MM.1S (cell line): Measurements from ENCODE around the gene PDE6G.
A peak's percentile ranks its signal among the peaks of the same experiment; 100 is the strongest.

Experiments used
- DNase-seq: peaks from one replicate; pipeline ENCODE4 v3.0.0-alpha.2; 2015
- H2AFZ ChIP-seq: fragments of 300-600 bp; sonication (generic); 2 replicates; pipeline ENCODE4 v1.6.0; 2016; ENCODE audit warnings: antibody characterized with exemption, low read length
- H3F3A ChIP-seq: fragments of 300-600 bp; sonication (generic); 2 replicates; pipeline ENCODE4 v1.6.1; 2016; ENCODE audit warnings: mild to moderate bottlenecking, antibody characterized with exemption, low read length, moderate library complexity, mixed read lengths; ENCODE audit not compliant: insufficient read depth
- H3K27ac ChIP-seq: fragments of 300-600 bp; sonication (generic); 2 replicates; pipeline ENCODE4 v1.5.1; 2016; ENCODE audit warnings: mild to moderate bottlenecking, low read length
- H3K27me3 ChIP-seq: fragments of 300-600 bp; sonication (generic); replicated peaks from 2 replicates; pipeline ENCODE4 v1.6.0; 2016; ENCODE audit warnings: low read length; ENCODE audit not compliant: insufficient read depth
- H3K36me3 ChIP-seq: fragments of 300-600 bp; sonication (generic); replicated peaks from 2 replicates; pipeline ENCODE4 v1.6.1; 2016; ENCODE audit warnings: mild to moderate bottlenecking, low read length, mixed read lengths; ENCODE audit not compliant: insufficient read depth
- H3K4me1 ChIP-seq: fragments of 300-600 bp; sonication (generic); 2 replicates; pipeline ENCODE4 v1.6.1; 2016; ENCODE audit warnings: low read length, mixed read lengths
- H3K4me2 ChIP-seq: fragments of 300-600 bp; sonication (generic); 2 replicates; pipeline ENCODE4 v1.6.0; 2016; ENCODE audit warnings: low read depth, low read length
- H3K4me3 ChIP-seq: fragments of 300-600 bp; sonication (generic); 2 replicates; pipeline ENCODE4 v1.5.1; 2016; ENCODE audit warnings: low read length, mixed read lengths
- H3K79me2 ChIP-seq: fragments of 300-600 bp; sonication (generic); 2 replicates; pipeline ENCODE4 v1.6.1; 2016; ENCODE audit warnings: mixed run types, low read length, mixed read lengths
- H3K9ac ChIP-seq: fragments of 300-600 bp; sonication (generic); 2 replicates; pipeline ENCODE4 v1.6.1; 2016; ENCODE audit warnings: low read length, mixed read lengths
- H3K9me2 ChIP-seq: fragments of 300-600 bp; sonication (generic); replicated peaks from 2 replicates; pipeline ENCODE4 v1.6.1; 2016; ENCODE audit warnings: mild to moderate bottlenecking, low read length, mixed read lengths; ENCODE audit not compliant: insufficient read depth
- H3K9me3 ChIP-seq: fragments of 300-600 bp; sonication (generic); replicated peaks from 2 replicates; pipeline ENCODE4 v1.6.1; 2016; ENCODE audit warnings: mild to moderate bottlenecking, low read length, mixed read lengths; ENCODE audit not compliant: insufficient read depth
- H4K20me1 ChIP-seq: fragments of 300-600 bp; sonication (generic); 2 replicates; pipeline ENCODE4 v1.6.1; 2016; ENCODE audit warnings: mild to moderate bottlenecking, low read length, moderate library complexity, mixed read lengths; ENCODE audit not compliant: insufficient read depth
- CTCF ChIP-seq: fragments of 300-600 bp; sonication (generic); IDR thresholded peaks from 2 replicates; pipeline ENCODE4 v1.5.1; 2016; ENCODE audit warnings: antibody characterized with exemption, low read length, mixed read lengths
- EZH2 ChIP-seq: fragments of 300-600 bp; sonication (generic); optimal IDR thresholded peaks from 2 replicates; pipeline ENCODE3; 2017; ENCODE audit warnings: low read depth, mild to moderate bottlenecking, antibody characterized with exemption, low read length, mixed read lengths
- EZH2phosphoT487 ChIP-seq: fragments of 300-600 bp; sonication (generic); IDR thresholded peaks from 2 replicates; pipeline ENCODE4 v1.6.1; 2018; ENCODE audit warnings: antibody characterized with exemption, low read length

The PDE6G gene

GRCh38 chr17:81656835-81657234 lies 493 bp upstream of the PDE6G start:
- no peaks in the 10 kb centered on the region for H3K9me2 ChIP-seq
- no peak overlapping the region for H3K9ac ChIP-seq
- H3K4me2 ChIP-seq = no peak overlapping the region
- no peaks in the 10 kb centered on the region for H3K27me3 ChIP-seq
- no peak overlapping the region for H3K27ac ChIP-seq
- no peak for TF ChIP-seq CTCF
- no peak for TF ChIP-seq EZH2phosphoT487
- no peak for TF ChIP-seq EZH2
- H3K4me1 ChIP-seq = 0 out of 2 replicates have a peak, but pooled peaks cover 6% of the 10 kb centered on the region
- H3F3A ChIP-seq = no peaks in the 10 kb centered on the region
- peak; percentile 17 for DNase-seq
- no peaks in the 10 kb centered on the region for H3K9me3 ChIP-seq
- no peaks in the 10 kb centered on the region for H3K36me3 ChIP-seq
- no peaks in the 10 kb centered on the region for H4K20me1 ChIP-seq
- 0 out of 2 replicates have a peak overlapping the region, but pooled peaks have one; percentile 15 for H2AFZ ChIP-seq
- H3K79me2 ChIP-seq = no peaks in the 10 kb centered on the region
- H3K4me3 ChIP-seq = no peak overlapping the region

- 0 out of 2 replicates have a peak, but pooled peaks cover 6% of the 10 kb centered on the region for H3K4me1 ChIP-seq
- no peak overlapping the region for H3K4me2 ChIP-seq
- H3K27me3 ChIP-seq = no peaks in the 10 kb centered on the region
- H3K9me3 ChIP-seq = no peaks in the 10 kb centered on the region
- H3K9ac ChIP-seq = no peak overlapping the region
- no peaks in the 10 kb centered on the region for H3F3A ChIP-seq
- DNase-seq = no peak
- no peak overlapping the region for H3K27ac ChIP-seq
- H3K4me3 ChIP-seq = no peak overlapping the region
- TF ChIP-seq CTCF = no peak
- no peak for TF ChIP-seq EZH2
- TF ChIP-seq EZH2phosphoT487 = no peak
- no peak overlapping the region for H2AFZ ChIP-seq
- no peaks in the 10 kb centered on the region for H3K36me3 ChIP-seq
- H3K9me2 ChIP-seq = no peaks in the 10 kb centered on the region
- H4K20me1 ChIP-seq = no peaks in the 10 kb centered on the region
- H3K79me2 ChIP-seq = no peaks in the 10 kb centered on the region
These were observed 794 bp downstream of the PDE6G start for GRCh38 chr17:81655378-81656117.

- Histone ChIP-seq H3K4me2 (no peak overlapping the region), H3K9ac (no peak overlapping the region)
- DNase-seq = no peak
These were observed 3.2 kb downstream of the PDE6G start for GRCh38 chr17:81652906-81653771.

More at GRCh38 chr17:81652906-81653771, 3.2 kb downstream of the PDE6G start:
- no peaks in the 10 kb centered on the region for H3K36me3 ChIP-seq
- H3K79me2 ChIP-seq = no peaks in the 10 kb centered on the region
- H3K9me3 ChIP-seq = no peaks in the 10 kb centered on the region
- H4K20me1 ChIP-seq = no peaks in the 10 kb centered on the region
- no peaks in the 10 kb centered on the region for H3F3A ChIP-seq
- H3K4me3 ChIP-seq = no peak overlapping the region
- 0 out of 2 replicates have a peak, but pooled peaks cover 6% of the 10 kb centered on the region for H3K4me1 ChIP-seq
- H3K27me3 ChIP-seq = no peaks in the 10 kb centered on the region
- H3K27ac ChIP-seq = no peak overlapping the region
- no peak for TF ChIP-seq CTCF
- no peak for TF ChIP-seq EZH2
- TF ChIP-seq EZH2phosphoT487 = no peak
- H2AFZ ChIP-seq = no peak overlapping the region
- no peaks in the 10 kb centered on the region for H3K9me2 ChIP-seq
